Measurements from ENCODE around the gene COA1.
"Not testable (repeated sequence)": the region's sequence is repeated elsewhere in the genome, so short reads cannot be mapped to it uniquely, and the experiment has no call there.

GRCh38 chr7:43708055-43708454 lies 21.3 kb downstream of the COA1 start:
- not testable (repeated sequence) for TF ChIP-seq CTCF (IDR thresholded peaks at IDR 0.05; ENCODE audit: extremely low read depth in 1 of 2, insufficient read depth in 1 of 2, low read depth in 1 of 2, low read length in 2 of 2); EZH2 (IDR thresholded peaks at IDR 0.05; ENCODE audit: borderline replicate concordance, low read depth, low read length, severe bottlenecking)
